Natural killer cell (primary cell): ENCODE results near the gene PDE8A. TPM values are rescaled to one million over a fixed set of nuclear protein-coding genes. Genes with fewer than 3 reads are reported as not detected.

Source experiments
- ATAC-seq, 3 donors: fragments of 150-1000 bp in 2 of 3; fragments of 200-7000 bp in 1 of 3; cut with Tn5 transposase; 1 replicate in 1 of 3; 2 replicates in 2 of 3; pipeline ENCODE4 v1.10.0; 2021; ENCODE audit warnings: mild to moderate bottlenecking in 2 of 3, moderate library complexity in 2 of 3
- DNase-seq, 2 donors: peaks; one replicate each; pipeline versions ENCODE4 v3.0.0 to v3.0.0-alpha.2; 2013 to 2021; ENCODE audit warnings: mixed read lengths in 1 of 2
- H3K27ac ChIP-seq: one replicate; pipeline ENCODE4 v1.5.1; 2013; ENCODE audit warnings: mild to moderate bottlenecking, low read length
- H3K27me3 ChIP-seq: one replicate; pipeline ENCODE4 v1.6.1; 2013; ENCODE audit warnings: low read length; ENCODE audit not compliant: control insufficient read depth, insufficient read depth
- H3K36me3 ChIP-seq: one replicate; pipeline ENCODE4 v1.6.1; 2013; ENCODE audit warnings: low read length; ENCODE audit not compliant: control insufficient read depth, insufficient read depth
- H3K4me1 ChIP-seq: one replicate; pipeline ENCODE4 v1.6.1; 2013; ENCODE audit warnings: low read length; ENCODE audit not compliant: control insufficient read depth, insufficient read depth
- H3K4me3 ChIP-seq: one replicate; pipeline ENCODE4 v1.5.1; 2013; ENCODE audit warnings: low read length
- H3K9me3 ChIP-seq: one replicate; pipeline ENCODE4 v1.6.1; 2013; ENCODE audit warnings: low read length; ENCODE audit not compliant: control insufficient read depth, insufficient read depth
- H3K27ac Mint-ChIP-seq, 2 donors: one replicate each; pipeline ENCODE4 v1.8.0; 2022; ENCODE audit warnings: mild to moderate bottlenecking in 2 of 2, mixed read lengths in 2 of 2, moderate library complexity in 1 of 2
- H3K27me3 Mint-ChIP-seq, 2 donors: one replicate each; pipeline ENCODE4 v1.8.0; 2022; ENCODE audit warnings: low read depth in 2 of 2, mixed read lengths in 2 of 2
- H3K36me3 Mint-ChIP-seq: one replicate; pipeline ENCODE4 v1.8.0; 2022; ENCODE audit warnings: mixed read lengths
- H3K4me1 Mint-ChIP-seq, 2 donors: one replicate each; pipeline ENCODE4 v1.8.0; 2022; ENCODE audit warnings: mixed read lengths in 2 of 2
- H3K4me3 Mint-ChIP-seq: one replicate; pipeline ENCODE4 v1.8.0; 2022; ENCODE audit warnings: mild to moderate bottlenecking, moderate library complexity, mixed read lengths
- H3K9me3 Mint-ChIP-seq, 2 donors: one replicate each; pipeline ENCODE4 v1.8.0; 2022; ENCODE audit warnings: mixed read lengths in 2 of 2
- WGBS: methylation state at CpG from one replicate; pipeline ENCODE4 v1.1.7; 2013; ENCODE audit warnings: missing lambda C conversion rate; ENCODE audit not compliant: insufficient coverage; 5-methylcytosine and 5-hydroxymethylcytosine counted together
- intact Hi-C: fragments of 100-400 bp; cut with micrococcal nuclease; formaldehyde crosslinking; loops from one replicate; pipeline ENCODE4 v1.14.2; 2022
- total RNA-seq, 4 donors: library from RNA; stranded (reverse); fragments of 120-200 nt in 1 of 4; gene quantifications; one replicate each; pipeline versions ENCODE4 v1.2.3 to v1.2.4, GENCODE V29; 2013 to 2022
- TF ChIP-seq, protein P1 (sequence below): fragments of 200-600 bp; IDR thresholded peaks from one replicate; pipeline ENCODE4 v1.8.0; 2022; ENCODE audit warnings: antibody characterized with exemption

The PDE8A gene
- total RNA-seq, 3 donors from 2014 or later (not counting 1 experiment from before 2014, with no cell fraction given), result 21.0 to 24.2 (median 23.8) TPM

DNA sequence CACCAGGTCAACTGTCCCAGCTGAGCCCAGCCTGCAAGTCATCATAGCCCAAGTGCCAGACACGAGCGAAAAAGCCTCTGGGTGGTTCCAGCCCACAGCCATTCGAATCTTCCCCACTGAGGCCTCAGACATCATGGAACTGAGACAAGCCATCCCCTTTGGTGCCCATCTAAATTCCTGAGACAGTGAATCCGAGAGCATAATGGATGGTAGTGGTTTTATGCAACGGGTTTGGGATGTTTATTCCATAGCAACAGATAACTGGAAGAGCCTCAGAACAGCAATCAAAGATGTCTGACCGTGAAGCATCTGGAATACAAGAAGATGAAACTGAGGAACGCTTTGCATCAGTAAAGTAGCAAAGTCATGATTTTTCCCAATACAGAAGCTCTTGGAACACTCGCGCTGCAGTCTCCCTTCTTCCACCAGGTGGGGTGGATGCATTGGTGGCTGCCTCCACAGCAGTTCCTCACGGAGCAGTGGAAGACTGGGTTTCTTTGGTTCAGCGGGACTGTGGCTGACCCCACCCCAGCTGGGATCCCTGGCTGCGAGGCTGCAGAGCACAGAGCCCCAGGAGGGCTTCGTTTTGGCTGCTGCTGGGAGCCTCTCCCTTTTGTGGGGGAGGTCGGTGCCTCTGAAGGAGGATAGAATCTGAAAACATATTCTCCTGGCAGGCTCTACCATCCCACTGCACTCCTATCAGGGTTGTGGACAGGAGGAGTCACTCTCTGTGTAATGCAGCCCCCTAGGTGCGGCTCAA is 26.4 kb upstream of the PDE8A start:
- Histone ChIP-seq H3K27ac (no peak overlapping the region), H3K27me3 (no peaks in the 10 kb centered on the region), H3K9me3 (no peaks in the 10 kb centered on the region), H3K4me1 (no peaks in the 10 kb centered on the region), H3K36me3 (no peaks in the 10 kb centered on the region), H3K4me3 (no peak overlapping the region)
- DNase-seq (peak in 1 of 2 donors; percentile 67), ATAC-seq (peak in 2 of 3 donors; percentile 40 to 62)
- no peaks in the 10 kb centered on the region for H3K4me1 Mint-ChIP-seq
- peaks cover 16 to 22% of the 10 kb centered on the region in 2 donors for H3K27me3 Mint-ChIP-seq
- no peaks in the 10 kb centered on the region for H3K36me3 Mint-ChIP-seq
- H3K27ac Mint-ChIP-seq, result no peak overlapping the region
- no peak overlapping the region for H3K4me3 Mint-ChIP-seq
- intact Hi-C loops, result loop anchor here (1.0 kb wide), 1 partner anchor 89 kb away; no protein-coding TSS in a partner anchor
- no peaks in the 10 kb centered on the region for H3K9me3 Mint-ChIP-seq
- TF ChIP-seq, protein P1, sequence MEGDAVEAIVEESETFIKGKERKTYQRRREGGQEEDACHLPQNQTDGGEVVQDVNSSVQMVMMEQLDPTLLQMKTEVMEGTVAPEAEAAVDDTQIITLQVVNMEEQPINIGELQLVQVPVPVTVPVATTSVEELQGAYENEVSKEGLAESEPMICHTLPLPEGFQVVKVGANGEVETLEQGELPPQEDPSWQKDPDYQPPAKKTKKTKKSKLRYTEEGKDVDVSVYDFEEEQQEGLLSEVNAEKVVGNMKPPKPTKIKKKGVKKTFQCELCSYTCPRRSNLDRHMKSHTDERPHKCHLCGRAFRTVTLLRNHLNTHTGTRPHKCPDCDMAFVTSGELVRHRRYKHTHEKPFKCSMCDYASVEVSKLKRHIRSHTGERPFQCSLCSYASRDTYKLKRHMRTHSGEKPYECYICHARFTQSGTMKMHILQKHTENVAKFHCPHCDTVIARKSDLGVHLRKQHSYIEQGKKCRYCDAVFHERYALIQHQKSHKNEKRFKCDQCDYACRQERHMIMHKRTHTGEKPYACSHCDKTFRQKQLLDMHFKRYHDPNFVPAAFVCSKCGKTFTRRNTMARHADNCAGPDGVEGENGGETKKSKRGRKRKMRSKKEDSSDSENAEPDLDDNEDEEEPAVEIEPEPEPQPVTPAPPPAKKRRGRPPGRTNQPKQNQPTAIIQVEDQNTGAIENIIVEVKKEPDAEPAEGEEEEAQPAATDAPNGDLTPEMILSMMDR, result peak; percentile 58
- WGBS, result 37% methylated on average over 14 of the region's 15 CpGs

DNA sequence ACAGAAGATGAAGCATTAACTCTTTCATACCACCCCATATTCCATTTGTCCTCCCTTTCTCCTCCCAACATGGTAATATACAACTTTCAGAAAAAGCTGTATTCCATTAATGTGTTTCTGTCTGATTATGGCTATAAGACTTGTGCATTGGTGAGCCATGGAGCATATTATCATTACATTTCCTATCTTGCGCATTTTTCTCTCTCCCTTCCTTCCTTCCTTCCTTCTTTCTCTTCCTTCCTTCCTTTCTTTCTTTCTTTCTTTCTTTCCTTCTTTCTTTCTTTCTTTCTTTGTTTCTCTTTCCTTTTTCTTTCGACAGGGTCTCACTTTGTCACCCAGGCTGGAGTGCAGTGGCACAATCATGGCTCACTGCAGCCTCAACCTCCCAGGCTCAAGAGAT is 25.5 kb upstream of the PDE8A start:
- no peak for ATAC-seq
- intact Hi-C loops, result no loop called here

DNA sequence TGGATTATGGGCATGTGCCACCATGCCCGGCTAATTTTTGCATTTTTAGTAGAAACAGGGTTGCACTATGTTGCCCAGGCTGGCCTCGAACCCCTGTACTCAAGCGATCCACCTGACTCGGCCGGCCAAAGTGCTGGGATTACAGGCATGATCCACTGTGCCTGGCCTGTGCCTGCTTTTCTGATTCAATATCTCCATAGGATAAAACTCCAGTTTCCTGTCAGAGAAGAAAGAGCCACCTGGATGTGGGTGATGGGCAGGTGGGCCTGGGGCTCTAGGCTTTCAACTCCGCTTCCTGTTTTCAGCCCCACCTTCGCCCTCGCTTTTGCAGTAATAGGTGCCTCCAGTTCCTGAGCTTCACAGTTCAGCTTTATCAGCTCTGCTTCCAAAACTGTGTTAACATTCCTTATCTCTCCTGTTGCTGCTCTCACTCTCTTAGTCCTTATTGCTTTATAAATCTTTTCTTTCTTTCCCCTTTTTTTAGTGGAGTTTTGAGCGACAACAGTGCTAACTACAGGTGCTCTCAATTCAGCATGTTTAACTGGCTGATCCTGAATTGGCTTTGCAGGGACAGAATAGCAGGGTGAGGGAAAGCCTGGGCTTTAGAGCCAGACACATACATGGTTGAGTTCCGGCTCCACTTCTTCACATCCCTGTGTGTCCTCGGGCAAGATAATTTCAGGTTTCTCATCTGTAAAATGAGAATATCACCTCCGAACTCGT is 21.1 kb upstream of the PDE8A start:
- H3K36me3 Mint-ChIP-seq, result no peaks in the 10 kb centered on the region
- TF ChIP-seq, protein P1, result no peak
- no peak overlapping the region for H3K27ac ChIP-seq

More for the DNA sequence above, 25.5 kb upstream of the PDE8A start:
- no peak overlapping the region for H3K27ac ChIP-seq
- Mint-ChIP-seq H3K4me1 (no peaks in the 10 kb centered on the region), H3K27me3 (peaks cover 14 to 22% of the 10 kb centered on the region in 2 donors), H3K9me3 (no peaks in the 10 kb centered on the region), H3K4me3 (no peak overlapping the region), H3K27ac (no peak overlapping the region), H3K36me3 (no peaks in the 10 kb centered on the region)
- H3K36me3 ChIP-seq, result no peaks in the 10 kb centered on the region
- H3K27me3 ChIP-seq, result no peaks in the 10 kb centered on the region
- H3K4me1 ChIP-seq, result no peaks in the 10 kb centered on the region
- TF ChIP-seq, protein P1, result no peak
- 89% methylated on average over 2 of the region's 2 CpGs for WGBS
- no peak overlapping the region for H3K4me3 ChIP-seq
- H3K9me3 ChIP-seq, result no peaks in the 10 kb centered on the region
- no peak for DNase-seq

More for the DNA sequence above, 21.1 kb upstream of the PDE8A start:
- Histone ChIP-seq H3K27me3 (no peaks in the 10 kb centered on the region), H3K36me3 (no peaks in the 10 kb centered on the region), H3K9me3 (no peaks in the 10 kb centered on the region), H3K4me1 (no peaks in the 10 kb centered on the region), H3K4me3 (no peak overlapping the region)
- ATAC-seq (no peak), DNase-seq (no peak)
- no peak overlapping the region for H3K27ac Mint-ChIP-seq
- intact Hi-C loops, result no loop called here
- peaks cover 20 to 28% of the 10 kb centered on the region in 2 donors for H3K27me3 Mint-ChIP-seq
- no peaks in the 10 kb centered on the region for H3K4me1 Mint-ChIP-seq
- 93% methylated on average over 13 of the region's 13 CpGs for WGBS
- no peak overlapping the region for H3K4me3 Mint-ChIP-seq
- no peaks in the 10 kb centered on the region for H3K9me3 Mint-ChIP-seq
